Uterus (tissue), 2 donors: ENCODE results near the gene CARD8.

Source experiments
- POLR2A ChIP-seq, 2 donors: fragments of 450-650 bp; IDR thresholded peaks; one replicate each; pipeline ENCODE4 v1.6.1; 2016; ENCODE audit warnings: antibody characterized with exemption in 2 of 2, mild to moderate bottlenecking in 1 of 2, moderate library complexity in 1 of 2
- TF ChIP-seq, protein P1 (sequence below), 4 experiments: fragments of 200-600 bp in 2 of 4; fragments of 450-650 bp in 2 of 4; sonication (generic) in 2 of 4; IDR thresholded peaks; one replicate each; pipeline ENCODE4 v1.5.1; 2016 to 2019; ENCODE audit warnings: antibody characterized with exemption in 4 of 4, mild to moderate bottlenecking in 2 of 4, moderate library complexity in 1 of 4

DNA sequence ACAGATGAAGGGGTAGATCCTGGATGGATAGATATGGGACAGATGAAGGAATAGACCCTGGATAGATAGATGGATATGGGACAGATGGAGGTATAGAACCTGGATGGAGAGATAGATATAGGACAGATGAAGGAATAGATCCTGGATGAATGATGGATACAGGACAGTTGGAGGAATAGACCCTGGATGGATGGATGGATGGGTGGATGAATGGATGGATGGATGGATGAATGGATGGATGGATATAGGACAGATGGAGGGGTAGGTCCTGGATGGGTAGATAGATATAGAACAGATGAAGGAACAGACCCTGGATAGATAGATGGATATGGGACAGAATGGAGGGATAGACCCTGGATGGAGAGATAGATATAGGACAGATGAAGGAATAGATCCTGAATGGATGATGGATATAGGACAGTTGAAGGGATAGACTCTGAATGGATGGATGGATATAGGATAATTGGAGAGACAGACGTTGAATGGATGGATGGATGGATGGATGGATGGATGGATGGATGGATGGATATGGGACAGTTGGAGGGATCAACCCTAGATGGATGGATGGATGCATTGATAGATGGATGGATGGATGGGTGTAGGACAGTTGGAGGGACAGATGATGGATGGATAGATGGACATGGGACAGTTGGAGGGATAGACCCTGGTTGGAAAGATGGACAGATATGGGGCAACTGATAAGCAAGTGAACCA lies 46.3 kb upstream of the CARD8 start:
- TF ChIP-seq POLR2A (IDR thresholded peaks at IDR 0.05): no peak
- TF ChIP-seq, protein P1, sequence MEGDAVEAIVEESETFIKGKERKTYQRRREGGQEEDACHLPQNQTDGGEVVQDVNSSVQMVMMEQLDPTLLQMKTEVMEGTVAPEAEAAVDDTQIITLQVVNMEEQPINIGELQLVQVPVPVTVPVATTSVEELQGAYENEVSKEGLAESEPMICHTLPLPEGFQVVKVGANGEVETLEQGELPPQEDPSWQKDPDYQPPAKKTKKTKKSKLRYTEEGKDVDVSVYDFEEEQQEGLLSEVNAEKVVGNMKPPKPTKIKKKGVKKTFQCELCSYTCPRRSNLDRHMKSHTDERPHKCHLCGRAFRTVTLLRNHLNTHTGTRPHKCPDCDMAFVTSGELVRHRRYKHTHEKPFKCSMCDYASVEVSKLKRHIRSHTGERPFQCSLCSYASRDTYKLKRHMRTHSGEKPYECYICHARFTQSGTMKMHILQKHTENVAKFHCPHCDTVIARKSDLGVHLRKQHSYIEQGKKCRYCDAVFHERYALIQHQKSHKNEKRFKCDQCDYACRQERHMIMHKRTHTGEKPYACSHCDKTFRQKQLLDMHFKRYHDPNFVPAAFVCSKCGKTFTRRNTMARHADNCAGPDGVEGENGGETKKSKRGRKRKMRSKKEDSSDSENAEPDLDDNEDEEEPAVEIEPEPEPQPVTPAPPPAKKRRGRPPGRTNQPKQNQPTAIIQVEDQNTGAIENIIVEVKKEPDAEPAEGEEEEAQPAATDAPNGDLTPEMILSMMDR (IDR thresholded peaks at IDR 0.05): no peak
